OCI-LY7 (cell line): Measurements from ENCODE around the gene EEF1AKMT2. TPM values are rescaled to one million over a fixed set of nuclear protein-coding genes. Genes with fewer than 3 reads are reported as not detected.

Experiments used
- BruUV-seq: library from RNA; stranded (reverse); fragments of 400-500 nt; replicated peaks from 2 replicates; lab custom pipeline; 2021; lab: Mats Ljungman, UMichigan
- CTCF ChIA-PET: fragments of 300-600 bp; sonication (Branson Sonifier 250); formaldehyde crosslinking; loops from one replicate; lab custom pipeline; 2022; ENCODE audit warnings: antibody characterized with exemption; ENCODE audit not compliant: unreplicated experiment; lab: Charles Lee
- POLR2A ChIA-PET: fragments of 300-600 bp; sonication (Branson Sonifier 250); formaldehyde crosslinking; loops from one replicate; lab custom pipeline; 2022; ENCODE audit warnings: antibody characterized with exemption; lab: Charles Lee
- DNase-seq: peaks from one replicate; pipeline ENCODE4 v3.0.0-alpha.2; 2015; ENCODE audit warnings: low spot score
- H2AFZ ChIP-seq: fragments of 200-600 bp; sonication (generic), shearing (Covaris generic); 2 replicates; pipeline ENCODE4 v1.6.1; 2014; ENCODE audit warnings: mild to moderate bottlenecking, antibody characterized with exemption, low read length, moderate library complexity
- H3K27ac ChIP-seq: fragments of 200-600 bp; sonication (generic); 2 replicates; pipeline ENCODE4 v1.5.1; 2014; ENCODE audit warnings: mixed run types, low read depth, mild to moderate bottlenecking, moderate library complexity, low read length, inconsistent platforms; ENCODE audit not compliant: poor library complexity, severe bottlenecking
- H3K36me3 ChIP-seq: fragments of 200-600 bp; sonication (generic); 2 replicates; pipeline ENCODE4 v1.6.1; 2014; ENCODE audit warnings: mild to moderate bottlenecking, antibody characterized with exemption, low read length, moderate library complexity, mixed read lengths; ENCODE audit not compliant: insufficient read depth
- H3K4me1 ChIP-seq: fragments of 200-600 bp; sonication (generic); 2 replicates; pipeline ENCODE4 v1.5.1; 2014; ENCODE audit warnings: mild to moderate bottlenecking, low read length; ENCODE audit not compliant: insufficient read depth, poor library complexity, severe bottlenecking
- H3K4me2 ChIP-seq: fragments of 200-600 bp; sonication (generic); 2 replicates; pipeline ENCODE4 v1.6.1; 2014; ENCODE audit warnings: mild to moderate bottlenecking, low read length
- H3K4me3 ChIP-seq: fragments of 200-600 bp; sonication (generic); 2 replicates; pipeline ENCODE4 v1.5.1; 2014; ENCODE audit warnings: mild to moderate bottlenecking, low read depth, low read length; ENCODE audit not compliant: poor library complexity, severe bottlenecking
- H3K79me2 ChIP-seq: fragments of 200-600 bp; sonication (generic); 2 replicates; pipeline ENCODE4 v1.6.1; 2016; ENCODE audit warnings: low read depth, mild to moderate bottlenecking, low read length, moderate library complexity, mixed read lengths; ENCODE audit not compliant: insufficient read depth
- H3K9me2 ChIP-seq: fragments of 200-600 bp; sonication (generic); 2 replicates; pipeline ENCODE4 v1.6.1; 2016; ENCODE audit warnings: mild to moderate bottlenecking, low read length, mixed read lengths; ENCODE audit not compliant: insufficient read depth
- H3K9me3 ChIP-seq: fragments of 200-600 bp; sonication (generic); 2 replicates; pipeline ENCODE4 v1.6.1; 2014; ENCODE audit warnings: mild to moderate bottlenecking, mixed run types, low read length, mixed read lengths
- H4K20me1 ChIP-seq: fragments of 200-600 bp; sonication (generic); 2 replicates; pipeline ENCODE4 v1.6.1; 2014; ENCODE audit warnings: mild to moderate bottlenecking, antibody characterized with exemption, low read length, moderate library complexity, mixed read lengths; ENCODE audit not compliant: insufficient read depth
- CTCF ChIP-seq: fragments of 200-600 bp; sonication (generic); conservative IDR thresholded peaks from 2 replicates; pipeline ENCODE4 v1.5.1; 2014; ENCODE audit warnings: mild to moderate bottlenecking, antibody characterized with exemption, low read length, moderate library complexity, mixed read lengths
- EZH2phosphoT487 ChIP-seq: fragments of 200-600 bp; sonication (generic); IDR thresholded peaks from 2 replicates; pipeline ENCODE4 v1.6.1; 2018; ENCODE audit warnings: low read depth, borderline replicate concordance, mild to moderate bottlenecking, mixed run types, antibody characterized with exemption, low read length, moderate library complexity, mixed read lengths
- intact Hi-C: fragments of 100-400 bp; cut with micrococcal nuclease; formaldehyde crosslinking; loops from one replicate; pipeline ENCODE4 v1.10.0; 2022; ENCODE audit not compliant: unreplicated experiment
- total RNA-seq, 2 experiments: library from RNA; depleted of rRNA in 1 of 2; stranded (reverse); fragments of >200 nt in 1 of 2; shearing (Covaris generic) in 1 of 2; gene quantifications; 2 replicates each; pipeline ENCODE4 v1.2.3, GENCODE V29; 2014 to 2022

Gene EEF1AKMT2
- total RNA-seq, 2 experiments from 2014 or later = 32.4 to 37.7 TPM

- intact Hi-C loops = no loop called here
- no peak for DNase-seq
- Histone ChIP-seq H3K79me2 (no peaks in the 10 kb centered on the region), H3K4me1 (no peaks in the 10 kb centered on the region), H3K9me3 (no peaks in the 10 kb centered on the region), H3K9me2 (no peaks in the 10 kb centered on the region), H3K27ac (no peak overlapping the region), H4K20me1 (no peaks in the 10 kb centered on the region), H3K36me3 (peaks cover 90% of the 10 kb centered on the region), H2AFZ (no peak overlapping the region), H3K4me3 (no peak overlapping the region), H3K4me2 (no peak overlapping the region)
- no TSS peak for BruUV-seq
- POLR2A ChIA-PET = interaction anchor here (0.7 kb wide), 1 partner anchor 273 kb away, joined by 3 read pairs; no protein-coding TSS in a partner anchor
- CTCF ChIA-PET = no interaction called here
- TF ChIP-seq EZH2phosphoT487 (no peak), CTCF (no peak)
These were observed 39.4 kb upstream of the EEF1AKMT2 start for GRCh38 chr10:124831116-124831515.

- Histone ChIP-seq H3K4me1 (no peaks in the 10 kb centered on the region), H3K9me2 (no peaks in the 10 kb centered on the region), H3K4me2 (no peak overlapping the region), H3K79me2 (no peaks in the 10 kb centered on the region), H4K20me1 (no peaks in the 10 kb centered on the region), H3K9me3 (no peaks in the 10 kb centered on the region), H3K36me3 (peaks cover 85% of the 10 kb centered on the region), H2AFZ (no peak overlapping the region), H3K4me3 (no peak overlapping the region), H3K27ac (no peak overlapping the region)
- BruUV-seq = no TSS peak
- no peak for DNase-seq
- ChIA-PET POLR2A (interaction anchor here (0.7 to 1.5 kb wide), 2 partner anchors 12 to 274 kb away, joined by 3 to 5 read pairs; no protein-coding TSS in a partner anchor), CTCF (no interaction called here)
- intact Hi-C loops = no loop called here
- no peak for TF ChIP-seq CTCF
- TF ChIP-seq EZH2phosphoT487 = no peak
These were observed 38.8 kb upstream of the EEF1AKMT2 start for GRCh38 chr10:124830445-124830844.

GRCh38 chr10:124829447-124830115, 37.9 kb upstream of the EEF1AKMT2 start:
- POLR2A ChIA-PET = interaction anchor here (0.5 to 1.5 kb wide), 2 partner anchors 13 to 212 kb away, joined by 4 to 5 read pairs; no protein-coding TSS in a partner anchor
- H2AFZ ChIP-seq = no peak overlapping the region
- no peaks in the 10 kb centered on the region for H3K9me2 ChIP-seq
- no peak overlapping the region for H3K27ac ChIP-seq
- peaks cover 80% of the 10 kb centered on the region for H3K36me3 ChIP-seq
- H3K4me3 ChIP-seq = no peak overlapping the region
- DNase-seq = no peak
- no peaks in the 10 kb centered on the region for H3K4me1 ChIP-seq
- no peaks in the 10 kb centered on the region for H3K9me3 ChIP-seq
- intact Hi-C loops = loop anchor here (5.0 to 10.0 kb wide), 2 partner anchors 72 to 205 kb away; no protein-coding TSS in a partner anchor
- H3K4me2 ChIP-seq = no peak overlapping the region
- no TSS peak for BruUV-seq
- H4K20me1 ChIP-seq = no peaks in the 10 kb centered on the region
- no peaks in the 10 kb centered on the region for H3K79me2 ChIP-seq
- CTCF ChIA-PET = no interaction called here
- TF ChIP-seq EZH2phosphoT487 (no peak), CTCF (no peak)
